ENCODE measurements around the gene PIBF1. TPM values are rescaled to one million over a fixed set of nuclear protein-coding genes. Genes with fewer than 3 reads are reported as not detected.

Gene PIBF1
- total RNA-seq, 1 donor from 2014 or later: 32.7 TPM

DNA sequence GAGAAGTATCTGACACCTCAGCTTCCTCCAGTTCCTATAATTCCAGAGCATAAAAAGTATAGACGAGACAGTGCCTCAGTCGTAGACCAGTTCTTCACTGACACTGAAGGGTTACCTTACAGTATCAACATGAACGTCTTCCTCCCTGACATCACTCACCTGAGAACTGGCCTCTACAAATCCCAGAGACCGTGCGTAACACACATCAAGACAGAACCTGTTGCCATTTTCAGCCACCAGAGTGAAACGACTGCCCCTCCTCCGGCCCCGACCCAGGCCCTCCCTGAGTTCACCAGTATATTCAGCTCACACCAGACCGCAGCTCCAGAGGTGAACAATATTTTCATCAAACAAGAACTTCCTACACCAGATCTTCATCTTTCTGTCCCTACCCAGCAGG is 279.9 kb downstream of the PIBF1 start:
- no peak for TF ChIP-seq CTCF (IDR thresholded peaks at IDR 0.05)
- peaks cover 20% of the 10 kb centered on the region for H3K27me3 Mint-ChIP-seq
- ATAC-seq (ENCODE audit: low read depth) (no peak), DNase-seq (no peak)
- no peaks in the 10 kb centered on the region for H3K9me3 Mint-ChIP-seq
- H3K36me3 Mint-ChIP-seq (ENCODE audit: low read depth): peaks cover 2% of the 10 kb centered on the region
- H3K27ac Mint-ChIP-seq: no peak overlapping the region
- CTCF ChIA-PET: no interaction called here
- intact Hi-C loops (cut with micrococcal nuclease): no loop called here
- no peak overlapping the region for H3K4me3 Mint-ChIP-seq
- POLR2A ChIA-PET: no interaction called here
- H3K4me1 Mint-ChIP-seq: peaks cover 18% of the 10 kb centered on the region

GRCh38 chr13:73062468-73062867 is 280.5 kb downstream of the PIBF1 start:
- peaks cover 18% of the 10 kb centered on the region for H3K27me3 Mint-ChIP-seq
- H3K27ac Mint-ChIP-seq: no peak overlapping the region
- ATAC-seq (ENCODE audit: low read depth) (no peak), DNase-seq (no peak)
- TF ChIP-seq CTCF (IDR thresholded peaks at IDR 0.05): no peak
- ChIA-PET CTCF (no interaction called here), POLR2A (no interaction called here)
- peaks cover 18% of the 10 kb centered on the region for H3K4me1 Mint-ChIP-seq
- intact Hi-C loops (cut with micrococcal nuclease): no loop called here
- H3K9me3 Mint-ChIP-seq: no peaks in the 10 kb centered on the region
- peaks cover 2% of the 10 kb centered on the region for H3K36me3 Mint-ChIP-seq (ENCODE audit: low read depth)
- no peak overlapping the region for H3K4me3 Mint-ChIP-seq

GRCh38 chr13:73063166-73063565 is 281.2 kb downstream of the PIBF1 start:
- no peak for ATAC-seq (ENCODE audit: low read depth)
- H3K4me3 Mint-ChIP-seq: no peak overlapping the region
- intact Hi-C loops (cut with micrococcal nuclease): no loop called here
- peaks cover 17% of the 10 kb centered on the region for H3K4me1 Mint-ChIP-seq
- no peaks in the 10 kb centered on the region for H3K9me3 Mint-ChIP-seq
- TF ChIP-seq CTCF (IDR thresholded peaks at IDR 0.05): no peak
- CTCF ChIA-PET: no interaction called here
- H3K27me3 Mint-ChIP-seq: peaks cover 14% of the 10 kb centered on the region
- no peak for DNase-seq
- H3K36me3 Mint-ChIP-seq (ENCODE audit: low read depth): peaks cover 2% of the 10 kb centered on the region
- H3K27ac Mint-ChIP-seq: no peak overlapping the region
- POLR2A ChIA-PET: no interaction called here

GRCh38 chr13:73065036-73065435 is 283.1 kb downstream of the PIBF1 start:
- no peak for TF ChIP-seq CTCF (IDR thresholded peaks at IDR 0.05)
- Mint-ChIP-seq H3K36me3 (ENCODE audit: low read depth) (no peaks in the 10 kb centered on the region), H3K4me3 (no peak overlapping the region), H3K9me3 (no peaks in the 10 kb centered on the region), H3K27ac (no peak overlapping the region), H3K4me1 (peaks cover 6% of the 10 kb centered on the region), H3K27me3 (peaks cover 6% of the 10 kb centered on the region)
- ChIA-PET POLR2A (no interaction called here), CTCF (no interaction called here)
- ATAC-seq (ENCODE audit: low read depth): no peak
- DNase-seq: no peak
- intact Hi-C loops (cut with micrococcal nuclease): no loop called here

DNA sequence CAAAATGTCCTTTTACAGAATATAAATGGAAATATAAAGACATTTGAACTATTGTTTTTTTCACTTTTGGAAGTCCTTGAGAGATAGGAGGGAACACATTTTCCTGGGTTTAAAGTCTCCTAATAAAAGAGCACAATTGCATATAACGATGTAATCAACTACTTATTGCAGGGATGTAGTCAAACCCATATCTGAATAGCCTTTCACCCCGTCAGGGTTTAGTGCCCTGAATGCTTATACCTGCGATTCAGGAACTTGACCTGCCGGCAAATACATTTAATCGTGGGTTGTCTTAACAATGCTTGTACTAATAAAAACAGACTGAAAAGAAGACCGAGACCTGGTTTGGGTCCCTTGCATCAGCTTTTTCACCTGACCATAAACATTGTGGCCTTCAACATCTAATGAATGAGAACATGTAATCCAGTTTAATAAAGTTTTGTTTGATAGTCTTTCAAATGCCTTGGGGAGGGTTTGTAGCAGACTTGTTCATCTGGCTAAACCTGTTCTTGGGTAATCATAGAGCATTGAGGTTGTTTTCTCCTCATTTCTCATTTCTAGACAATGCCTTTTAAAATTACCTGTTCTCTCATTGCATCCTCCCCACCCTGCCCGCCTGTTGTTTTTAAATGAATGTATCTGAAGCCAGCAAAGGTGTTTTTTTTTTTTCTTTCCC is 283.9 kb downstream of the PIBF1 start:
- no peaks in the 10 kb centered on the region for H3K4me1 Mint-ChIP-seq
- H3K9me3 Mint-ChIP-seq: no peaks in the 10 kb centered on the region
- no peaks in the 10 kb centered on the region for H3K36me3 Mint-ChIP-seq (ENCODE audit: low read depth)
- intact Hi-C loops (cut with micrococcal nuclease): no loop called here
- H3K4me3 Mint-ChIP-seq: no peak overlapping the region
- CTCF ChIA-PET: no interaction called here
- POLR2A ChIA-PET: no interaction called here
- no peak overlapping the region for H3K27ac Mint-ChIP-seq
- ATAC-seq (ENCODE audit: low read depth): no peak
- TF ChIP-seq CTCF (IDR thresholded peaks at IDR 0.05): no peak
- no peaks in the 10 kb centered on the region for H3K27me3 Mint-ChIP-seq
- DNase-seq: no peak

Other genes with a start within 250 kb of the PIBF1 start
- 6.5 and 6.9 TPM in 2 replicates for gene MZT1, start 54.5 kb upstream of the PIBF1 start, total RNA-seq
- 10.3 and 11.9 TPM in 2 replicates for gene BORA, start 54.2 kb upstream of the PIBF1 start, total RNA-seq
- 43.2 and 45.2 TPM in 2 replicates for gene DIS3, start 233 bp upstream of the PIBF1 start, total RNA-seq

Measured in activated B cell treated with CpG ODN at 0.5 μM for 24 hours (primary cell).